SHP77 treated with DMSO at 0.1 percent for 48 hours (cell line): ENCODE measurements around the gene TIAM2.

Experiments used
- DNase-seq: peaks from one replicate; lab custom pipeline; 2025; lab: John Stamatoyannopoulos, UW

The TIAM2 gene

DNA sequence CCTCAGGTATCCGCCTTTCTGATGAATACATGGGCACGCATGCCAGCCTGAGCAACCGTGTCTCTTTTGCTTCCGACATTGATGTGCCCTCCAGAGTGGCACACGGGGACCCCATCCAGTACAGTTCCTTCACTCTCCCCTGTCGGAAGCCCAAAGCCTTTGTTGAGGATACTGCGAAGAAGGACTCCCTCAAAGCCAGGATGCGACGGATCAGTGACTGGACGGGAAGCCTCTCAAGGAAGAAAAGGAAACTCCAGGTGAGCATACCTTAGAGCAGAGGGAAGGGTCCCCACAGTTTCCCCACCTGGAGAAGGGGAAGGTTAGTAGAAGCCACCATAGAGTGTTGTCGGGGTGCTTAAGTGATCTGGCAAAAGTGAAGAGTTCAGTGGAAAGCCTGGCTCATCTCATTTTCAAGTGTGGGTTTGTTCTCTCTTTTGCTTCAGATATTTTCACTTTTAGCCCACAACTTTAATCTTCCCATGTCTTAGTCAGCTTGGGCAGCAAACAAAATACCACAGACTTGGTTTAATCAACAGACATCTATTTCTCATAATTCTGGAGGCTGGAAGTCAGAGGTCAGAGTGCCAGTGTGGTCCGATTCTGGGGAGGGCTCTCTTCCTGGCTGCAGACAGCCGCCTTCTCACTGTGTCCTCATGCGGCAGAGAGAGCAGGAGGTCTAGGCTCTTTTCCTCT, 135.2 kb downstream of the TIAM2 start:
- DNase-seq, result no peak

DNA sequence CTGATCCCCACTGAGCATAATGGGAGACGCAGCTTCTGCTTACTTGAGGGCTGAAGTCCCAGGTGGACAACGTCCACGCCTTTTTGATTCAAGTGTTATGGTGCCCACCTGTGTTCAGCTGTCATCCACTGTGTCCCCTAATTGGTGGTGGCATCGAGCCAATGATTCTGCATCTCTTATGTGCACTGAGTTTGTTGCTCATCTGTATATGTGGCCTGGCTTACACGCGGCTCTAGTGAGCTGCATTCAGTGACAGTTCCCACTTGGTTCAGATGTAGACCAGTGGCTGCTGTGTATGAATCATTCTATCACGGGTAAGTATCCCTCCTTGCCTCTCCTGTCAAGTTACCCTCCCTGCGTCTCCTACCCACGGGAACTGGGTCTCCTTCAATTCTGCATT, 137.5 kb downstream of the TIAM2 start:
- DNase-seq, result no peak

DNA sequence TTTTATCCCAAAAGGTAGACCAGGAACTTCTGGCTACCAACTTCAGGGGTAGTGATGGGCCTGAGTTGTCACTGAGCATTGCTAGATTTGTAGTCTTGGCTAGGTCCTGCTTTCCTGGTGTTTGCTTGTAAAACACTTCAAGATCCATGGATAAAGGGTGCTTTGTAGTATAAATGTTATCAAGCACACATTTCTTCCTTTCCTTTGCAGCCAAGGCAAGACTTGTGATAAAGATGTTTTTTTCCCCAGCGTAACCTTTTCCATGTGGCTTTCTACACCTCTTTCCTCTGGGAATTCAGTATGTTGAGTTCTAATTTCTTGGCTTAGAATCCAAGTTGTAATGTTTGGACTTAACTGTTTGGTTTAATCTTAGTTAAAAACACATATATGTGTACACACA, 145.9 kb downstream of the TIAM2 start:
- no peak for DNase-seq

DNA sequence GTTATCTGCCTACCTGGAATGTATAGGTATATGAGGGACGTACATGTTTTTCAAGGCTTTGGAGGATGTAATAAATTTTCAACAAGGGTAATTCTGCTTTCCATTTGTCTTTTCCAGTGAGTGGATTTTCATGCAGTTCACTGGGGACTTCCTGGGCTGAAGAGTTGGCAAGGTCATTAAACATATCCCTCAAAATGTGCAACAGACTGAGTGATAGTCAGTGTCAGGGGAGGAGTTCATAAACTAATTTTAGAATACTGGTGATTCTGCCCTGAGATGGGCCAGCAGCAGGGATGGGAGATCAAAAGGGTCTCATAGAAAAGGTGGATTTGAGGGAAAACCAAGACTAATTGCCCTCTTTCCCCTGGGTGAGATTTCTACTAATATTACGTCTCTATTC, 146.4 kb downstream of the TIAM2 start:
- no peak for DNase-seq

GRCh38 chr6:155142168-155143028, 147.3 kb downstream of the TIAM2 start:
- no peak for DNase-seq

- DNase-seq, result no peak
Observed at GRCh38 chr6:155143029-155143577, 148.0 kb downstream of the TIAM2 start.

DNA sequence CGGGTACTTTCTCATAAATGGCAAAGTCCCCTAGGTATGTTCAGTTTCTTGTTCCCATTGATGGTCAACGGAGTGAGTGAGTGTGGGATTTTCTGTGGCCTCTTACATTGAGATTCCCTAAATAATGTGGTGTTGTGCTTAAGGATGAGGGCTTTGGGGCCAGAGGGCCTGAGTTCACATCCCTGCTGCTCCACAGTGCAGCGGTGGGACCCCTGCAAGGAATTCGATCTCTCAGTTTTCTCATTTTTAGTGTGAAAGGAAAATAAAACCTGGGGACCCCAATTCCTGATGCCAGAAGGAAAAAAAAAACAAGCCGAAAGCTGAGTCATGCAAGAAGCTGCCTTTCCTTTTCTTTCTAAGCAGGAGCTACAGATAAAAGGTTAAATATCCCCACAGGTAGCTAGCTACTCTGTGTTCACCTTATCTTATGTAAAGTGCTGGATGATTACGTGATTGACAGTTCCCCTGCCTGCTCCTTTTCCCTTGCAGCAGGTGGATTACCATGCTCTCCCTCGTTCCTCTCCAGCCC, 148.5 kb downstream of the TIAM2 start:
- no peak for DNase-seq

DNA sequence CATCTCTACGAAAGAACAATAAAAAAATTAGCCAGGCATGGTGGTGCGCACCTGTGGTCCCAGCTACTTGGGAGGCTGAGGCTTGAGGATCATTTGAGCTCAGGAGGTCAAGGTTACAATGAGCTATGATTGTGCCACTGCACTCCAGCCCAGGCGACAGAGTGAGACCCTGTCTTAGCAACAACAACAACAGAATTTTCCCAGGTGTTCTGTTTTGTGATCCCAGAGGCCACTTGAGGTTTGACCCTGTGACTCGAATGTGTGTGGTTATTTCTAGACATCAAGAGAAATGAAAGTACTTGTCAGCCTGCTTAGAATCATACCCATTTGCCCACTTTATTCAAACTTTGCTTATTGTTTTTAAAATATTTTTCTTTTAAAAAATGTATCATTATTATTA, 151.1 kb downstream of the TIAM2 start:
- DNase-seq, result no peak

GRCh38 chr6:155147958-155148663, 153.0 kb downstream of the TIAM2 start:
- DNase-seq, result no peak

DNA sequence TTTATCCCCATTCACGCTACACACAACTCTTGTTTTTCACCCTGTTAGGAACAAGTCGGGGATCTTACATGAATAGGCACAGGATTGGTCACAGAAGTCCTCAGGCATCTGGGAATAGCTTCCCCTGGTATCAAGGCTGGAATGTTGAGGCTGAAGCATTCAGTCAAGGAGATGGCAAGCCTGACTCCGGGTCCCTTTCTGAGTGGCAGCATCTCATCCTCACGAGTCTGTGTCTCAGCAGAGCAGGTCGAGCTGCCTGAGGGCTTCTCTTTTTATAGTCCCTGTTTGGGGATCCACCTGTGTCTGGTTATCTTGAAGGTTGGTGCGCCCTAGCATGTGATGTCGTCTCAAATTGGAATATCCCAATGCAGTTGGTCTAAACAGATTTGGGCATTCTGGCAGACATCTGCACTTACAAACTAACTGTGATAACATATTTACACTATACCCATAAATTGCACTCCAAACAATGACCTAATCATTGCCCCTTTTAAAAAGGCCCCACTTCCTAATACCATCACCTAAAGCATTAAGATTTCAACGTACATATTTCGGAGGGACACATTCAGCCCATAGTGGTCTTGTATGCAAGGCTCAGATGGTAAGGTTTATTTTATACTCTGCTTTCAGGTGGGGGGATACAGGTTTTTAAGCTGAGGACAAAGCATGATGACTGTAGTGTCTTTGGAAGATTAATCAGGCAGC, 156.0 kb downstream of the TIAM2 start:
- no peak for DNase-seq

- DNase-seq, result no peak
Observed at GRCh38 chr6:155152211-155153076, 157.3 kb downstream of the TIAM2 start.

DNA sequence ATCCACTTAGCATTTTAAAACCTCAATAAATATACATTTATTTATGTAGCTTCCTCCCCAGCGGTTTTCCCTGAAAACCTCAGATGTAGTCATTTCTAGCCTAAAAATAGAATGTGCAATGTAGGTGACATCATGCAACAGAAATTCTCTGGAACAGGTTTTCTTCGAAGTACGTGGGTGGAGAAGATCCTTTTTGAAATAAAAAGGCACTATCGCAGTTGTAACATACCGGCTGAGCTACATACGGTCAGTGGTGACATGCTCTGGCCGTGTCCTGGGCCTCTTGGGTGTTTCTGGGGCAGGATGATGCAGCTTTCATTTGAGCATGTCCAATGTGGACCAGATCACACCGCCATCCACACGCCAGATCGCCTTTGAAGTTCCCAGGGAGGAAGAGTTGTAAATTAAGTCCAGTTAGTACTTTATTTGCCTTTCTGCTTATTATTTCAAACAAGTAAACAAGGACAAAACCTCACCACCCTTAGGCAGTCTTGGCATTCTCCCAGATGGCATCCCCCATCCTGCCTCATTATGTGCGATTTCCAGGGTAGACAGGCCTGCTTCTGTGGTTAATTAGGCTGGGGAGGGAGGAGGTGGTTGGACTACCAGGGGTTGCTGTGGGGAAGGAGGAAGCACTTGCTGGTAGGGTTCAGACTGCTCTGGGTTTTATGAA, 159.2 kb downstream of the TIAM2 start:
- no peak for DNase-seq

DNA sequence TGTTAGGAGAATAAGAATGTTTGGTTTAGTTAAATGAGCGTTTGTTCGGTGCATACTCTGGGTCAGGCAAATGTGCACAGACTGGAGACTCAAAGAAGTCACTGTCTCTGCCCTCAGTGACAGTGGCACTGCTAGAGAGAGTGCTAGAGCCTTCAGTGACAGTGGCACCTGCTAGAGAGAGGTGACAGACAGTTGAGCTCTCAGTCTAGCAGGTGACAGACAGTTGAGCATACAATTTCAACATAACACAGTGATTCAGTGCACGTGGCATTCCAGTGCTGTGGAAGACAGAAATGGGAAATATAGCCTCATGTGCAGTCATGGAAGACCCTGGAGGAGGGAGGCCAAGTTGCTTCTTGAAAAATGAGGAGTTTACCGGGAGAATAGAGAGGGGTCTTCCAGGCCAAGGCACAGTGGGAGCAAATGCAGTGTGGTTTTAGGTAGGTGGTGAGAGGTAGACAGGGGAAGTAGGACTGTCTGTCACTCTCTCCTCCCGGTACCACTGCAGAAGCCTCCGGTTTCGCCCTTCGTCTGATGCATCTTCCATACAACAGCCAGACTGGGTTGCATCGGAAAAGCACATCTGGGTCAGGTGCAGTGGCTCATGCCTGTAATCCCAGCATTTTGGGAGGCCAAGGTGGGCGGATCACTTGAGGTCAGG, 160.8 kb downstream of the TIAM2 start:
- no peak for DNase-seq

- DNase-seq, result no peak
Observed at GRCh38 chr6:155157101-155157500, 162.0 kb downstream of the TIAM2 start.

GRCh38 chr6:155158030-155158843, 163.1 kb downstream of the TIAM2 start:
- DNase-seq, result no peak

GRCh38 chr6:155162682-155163081, 167.6 kb downstream of the TIAM2 start:
- DNase-seq, result no peak

DNA sequence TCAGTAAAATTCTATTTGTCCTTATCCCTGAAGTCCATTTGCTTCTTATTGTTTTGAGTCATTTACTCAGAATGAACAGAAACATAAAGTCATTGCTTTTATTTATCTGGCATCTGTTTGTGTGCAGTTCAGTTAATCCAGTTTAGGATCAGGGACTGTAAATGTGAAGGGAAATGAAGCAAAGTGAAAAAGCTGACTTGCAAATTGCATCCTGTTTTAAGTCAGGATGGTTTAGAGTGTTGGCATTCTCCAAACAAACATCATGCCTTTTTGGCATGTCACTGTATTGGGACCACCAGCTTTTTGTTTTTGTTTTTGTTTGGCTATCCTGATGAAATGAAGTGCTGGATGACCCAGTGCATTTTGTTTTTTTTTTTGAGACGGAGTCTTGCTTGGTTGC, 168.5 kb downstream of the TIAM2 start:
- DNase-seq, result no peak

DNA sequence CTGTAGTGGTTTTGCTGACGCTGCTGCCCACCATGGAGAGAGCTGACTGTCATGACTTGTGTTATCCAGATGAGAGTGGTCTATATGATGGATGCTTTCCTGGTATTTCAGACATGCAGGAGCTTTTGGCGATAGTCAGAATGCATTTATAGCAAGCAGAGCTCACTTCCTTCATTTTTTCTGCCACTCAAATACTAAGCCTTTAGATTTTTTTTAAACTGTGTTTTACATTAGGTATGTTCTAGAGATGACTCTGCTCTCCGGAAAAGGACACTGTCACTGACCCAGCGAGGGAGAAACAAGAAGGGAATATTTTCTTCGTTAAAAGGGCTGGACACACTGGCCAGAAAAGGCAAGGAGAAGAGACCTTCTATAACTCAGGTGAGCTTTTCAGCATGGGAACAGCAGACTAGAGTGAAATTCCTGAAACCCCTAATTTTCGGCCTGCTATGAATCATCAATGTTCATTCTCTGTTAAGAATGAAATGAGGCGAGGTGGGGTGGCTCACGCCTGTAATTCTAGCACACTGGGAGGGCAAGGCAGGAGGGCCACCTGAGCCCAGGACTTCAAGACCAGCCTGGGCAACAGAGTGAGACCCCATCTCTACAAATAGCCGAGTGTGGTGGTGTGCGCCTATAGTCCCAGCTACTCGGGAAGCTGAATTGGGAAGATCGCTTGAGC, 170.1 kb downstream of the TIAM2 start:
- DNase-seq, result no peak
